Trophoblast cell (in vitro differentiated cells and primary cell): ENCODE data around the gene PTGES3L. TPM values are rescaled to one million over a fixed set of nuclear protein-coding genes. Genes with fewer than 3 reads are reported as not detected.

Experiments
- DNase-seq, 2 donors: peaks; one replicate each; pipeline ENCODE4 v3.0.0-alpha.2; 2016
- H2AFZ ChIP-seq: 2 replicates; pipeline ENCODE4 v1.6.1; 2013; ENCODE audit warnings: low read length, moderate library complexity, mild to moderate bottlenecking; ENCODE audit not compliant: insufficient read depth, poor library complexity
- H2AK5ac ChIP-seq: 2 replicates; pipeline ENCODE4 v1.6.1; 2013; ENCODE audit warnings: mild to moderate bottlenecking, low read length
- H2BK120ac ChIP-seq: 2 replicates; pipeline ENCODE4 v1.6.1; 2013; ENCODE audit warnings: low read length, mild to moderate bottlenecking, moderate library complexity; ENCODE audit not compliant: insufficient read depth, poor library complexity
- H2BK12ac ChIP-seq: 2 replicates; pipeline ENCODE4 v1.6.1; 2013; ENCODE audit warnings: mild to moderate bottlenecking, low read length, moderate library complexity
- H2BK5ac ChIP-seq: 2 replicates; pipeline ENCODE4 v1.6.1; 2013; ENCODE audit warnings: low read length, low read depth, moderate library complexity, mild to moderate bottlenecking; ENCODE audit not compliant: poor library complexity
- H3K14ac ChIP-seq: 2 replicates; pipeline ENCODE4 v1.6.1; 2013; ENCODE audit warnings: mild to moderate bottlenecking, low read length
- H3K18ac ChIP-seq: 2 replicates; pipeline ENCODE4 v1.6.1; 2013; ENCODE audit warnings: mild to moderate bottlenecking, low read length
- H3K23ac ChIP-seq: 2 replicates; pipeline ENCODE4 v1.6.1; 2013; ENCODE audit warnings: low read length
- H3K27ac ChIP-seq: 2 replicates; pipeline ENCODE4 v1.5.1; 2013; ENCODE audit warnings: low read depth, mild to moderate bottlenecking, inconsistent platforms, low read length, moderate library complexity
- H3K27me3 ChIP-seq: 2 replicates; pipeline ENCODE4 v1.6.1; 2013; ENCODE audit warnings: inconsistent platforms, mild to moderate bottlenecking, low read length, moderate library complexity; ENCODE audit not compliant: insufficient read depth
- H3K36me3 ChIP-seq, 2 experiments: 1 replicate in 1 of 2; 2 replicates in 1 of 2; pipeline ENCODE4 v1.6.1; 2013; ENCODE audit warnings: low read length in 2 of 2, mild to moderate bottlenecking in 2 of 2, moderate library complexity in 1 of 2; ENCODE audit not compliant: insufficient read depth in 2 of 2, control insufficient read depth in 1 of 2
- H3K4ac ChIP-seq: 2 replicates; pipeline ENCODE4 v1.6.1; 2013; ENCODE audit warnings: low read depth, mild to moderate bottlenecking, low read length, moderate library complexity
- H3K4me1 ChIP-seq, 2 experiments: 1 replicate in 1 of 2; 2 replicates in 1 of 2; pipeline ENCODE4 v1.6.1; 2013; ENCODE audit warnings: low read length in 2 of 2, mild to moderate bottlenecking in 2 of 2, moderate library complexity in 1 of 2; ENCODE audit not compliant: insufficient read depth in 2 of 2, control insufficient read depth in 1 of 2
- H3K4me2 ChIP-seq: 2 replicates; pipeline ENCODE4 v1.6.1; 2013; ENCODE audit warnings: inconsistent platforms, mild to moderate bottlenecking, low read length, moderate library complexity
- H3K4me3 ChIP-seq: 2 replicates; pipeline ENCODE4 v1.5.1; 2013; ENCODE audit warnings: mild to moderate bottlenecking, low read depth, low read length, inconsistent platforms
- H3K79me1 ChIP-seq: one replicate; pipeline ENCODE4 v1.6.1; 2013; ENCODE audit warnings: low read length
- H3K79me2 ChIP-seq: 2 replicates; pipeline ENCODE4 v1.6.1; 2013; ENCODE audit warnings: low read length, mild to moderate bottlenecking; ENCODE audit not compliant: control insufficient read depth, insufficient read depth, poor library complexity
- H3K9ac ChIP-seq: 2 replicates; pipeline ENCODE4 v1.6.1; 2013; ENCODE audit warnings: mild to moderate bottlenecking, low read length
- H3K9me3 ChIP-seq: 2 replicates; pipeline ENCODE4 v1.6.1; 2013; ENCODE audit warnings: low read depth, mild to moderate bottlenecking, control low read depth, inconsistent platforms, low read length; ENCODE audit not compliant: insufficient read depth
- H4K12ac ChIP-seq: 2 replicates; pipeline ENCODE4 v1.6.1; 2013; ENCODE audit warnings: low read depth, mild to moderate bottlenecking, low read length, moderate library complexity
- H4K8ac ChIP-seq: 2 replicates; pipeline ENCODE4 v1.6.1; 2013; ENCODE audit warnings: low read depth, mild to moderate bottlenecking, low read length, moderate library complexity
- H4K91ac ChIP-seq: one replicate; pipeline ENCODE4 v1.6.1; 2013; ENCODE audit warnings: low read depth, mild to moderate bottlenecking, low read length, moderate library complexity
- WGBS: extraction: QIAGEN DNeasy Blood & Tissue Kit; methylation state at CpG from one replicate; pipeline ENCODE4 v1.1.7; 2013; ENCODE audit warnings: missing lambda C conversion rate; ENCODE audit not compliant: insufficient read length, insufficient coverage; ENCODE audit errors: extremely low coverage; 5-methylcytosine and 5-hydroxymethylcytosine counted together
- polyA plus RNA-seq: library from polyadenylated mRNA; stranded (reverse); fragments of 200-250 nt; gene quantifications from 2 replicates; pipeline ENCODE4 v1.2.3, GENCODE V29; 2013

Gene PTGES3L
- 1.5 and 1.8 TPM in 2 replicates for polyA plus RNA-seq

DNA sequence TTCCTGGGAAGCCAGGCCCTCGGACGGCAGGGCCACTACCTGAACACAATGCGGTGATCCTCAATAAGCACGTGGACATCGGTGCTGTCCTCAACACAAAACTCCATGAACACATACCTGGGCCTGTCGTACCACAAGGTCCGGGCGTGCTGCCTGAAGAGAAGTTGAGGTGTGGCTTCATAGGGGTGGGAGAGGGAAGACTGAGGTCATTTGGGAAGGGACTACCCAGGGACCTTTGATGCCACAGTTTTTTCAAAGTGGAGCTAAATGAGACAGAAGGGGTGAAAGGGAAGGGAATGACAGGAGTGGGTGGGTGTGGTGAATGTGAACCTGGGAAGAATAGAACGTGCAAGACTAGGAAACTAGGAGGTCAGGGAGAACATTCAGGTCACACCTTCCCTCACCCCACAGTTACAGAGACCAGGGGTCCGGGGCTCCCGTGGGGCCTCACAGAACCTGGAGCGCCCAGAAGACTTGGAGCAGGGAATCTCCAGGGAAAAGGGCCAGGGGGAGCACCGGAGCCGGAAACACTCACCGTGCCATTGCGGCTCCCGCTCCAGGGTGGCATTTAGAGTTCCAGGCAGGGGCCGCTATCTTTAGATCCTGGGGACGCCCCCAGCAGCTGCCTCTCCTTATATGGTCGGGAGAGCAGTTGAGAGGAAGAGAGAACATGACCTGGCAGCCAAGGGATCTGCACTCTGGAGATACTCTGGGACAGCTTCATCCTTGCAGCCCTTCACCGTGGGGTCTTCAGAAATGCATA is at the start of gene PTGES3L:
Gene PTGES3L, minus strand, starts transcription at position 570 of the 763 bp plus-strand sequence. Its CDS starts 27 bp downstream, at position 543.
- Histone ChIP-seq H3K27me3 (no peaks in the 10 kb centered on the region), H2BK12ac (peak within 1 kb of the TSS; percentile 41), H2BK120ac (peak within 1 kb of the TSS; percentile 64), H3K79me2 (peaks cover 10% of the 10 kb centered on the region), H3K23ac (no peak within 1 kb of the TSS), H3K79me1 (peaks cover 9% of the 10 kb centered on the region), H4K8ac (peak within 1 kb of the TSS; percentile 94), H4K12ac (peak within 1 kb of the TSS; percentile 74), H3K9me3 (no peaks in the 10 kb centered on the region), H3K36me3 (no peaks in the 10 kb centered on the region), H3K14ac (peak within 1 kb of the TSS; percentile 83), H3K4me2 (peak within 1 kb of the TSS; percentile 76), H3K9ac (peak within 1 kb of the TSS; percentile 62), H3K4me1 (peaks cover 5 to 7% of the 10 kb centered on the region in 2 experiments), H2AK5ac (peak within 1 kb of the TSS; percentile 4), H3K18ac (peak within 1 kb of the TSS; percentile 71), H4K91ac (peak within 1 kb of the TSS; percentile 71), H3K4ac (peak within 1 kb of the TSS; percentile 47), H2BK5ac (peak within 1 kb of the TSS; percentile 42), H3K4me3 (peak within 1 kb of the TSS; percentile 85), H3K27ac (peak within 1 kb of the TSS; percentile 65), H2AFZ (peak within 1 kb of the TSS; percentile 87)
- peak; percentile 66 to 77 for DNase-seq
- WGBS: no CpG with 5 or more reads among the region's 21 CpGs

DNA sequence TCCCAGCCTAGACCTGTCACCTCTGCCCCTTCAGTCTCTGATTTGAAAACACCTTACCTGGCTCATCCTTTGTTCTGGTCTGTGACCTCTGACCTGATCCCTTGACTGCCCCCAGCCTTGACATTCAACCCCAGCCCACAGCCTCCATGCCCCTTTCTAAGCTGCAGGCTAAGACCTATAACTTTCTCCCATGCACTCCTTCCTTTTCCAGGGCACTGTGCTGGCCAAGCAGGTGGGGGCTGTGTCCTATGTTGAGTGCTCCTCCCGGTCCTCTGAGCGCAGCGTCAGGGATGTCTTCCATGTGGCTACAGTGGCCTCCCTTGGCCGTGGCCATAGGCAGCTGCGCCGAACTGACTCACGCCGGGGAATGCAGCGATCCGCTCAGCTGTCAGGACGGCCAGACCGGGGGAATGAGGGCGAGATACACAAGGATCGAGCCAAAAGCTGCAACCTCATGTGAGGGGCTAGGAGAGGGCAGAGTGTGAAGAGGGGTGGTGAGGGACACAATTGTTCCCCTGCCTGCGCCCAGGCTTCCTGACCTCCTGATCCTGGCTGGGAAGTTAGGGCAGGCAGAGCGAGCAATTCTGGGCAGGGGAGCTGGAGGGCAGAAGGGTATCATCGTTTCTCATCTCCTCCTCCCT is 48.5 kb upstream of the PTGES3L start:
- Histone ChIP-seq H3K27me3 (no peaks in the 10 kb centered on the region), H3K18ac (no peak overlapping the region), H3K27ac (no peak overlapping the region), H3K79me2 (no peaks in the 10 kb centered on the region), H2AK5ac (no peak overlapping the region), H4K12ac (no peak overlapping the region), H3K23ac (no peak overlapping the region), H3K4me2 (no peak overlapping the region), H3K79me1 (peaks cover 2% of the 10 kb centered on the region), H4K8ac (no peak overlapping the region), H2BK5ac (no peak overlapping the region), H3K4ac (no peak overlapping the region), H3K4me3 (no peak overlapping the region), H3K36me3 (no peaks in the 10 kb centered on the region), H2BK120ac (no peak overlapping the region), H2BK12ac (no peak overlapping the region), H2AFZ (no peak overlapping the region), H4K91ac (no peak overlapping the region), H3K9me3 (no peaks in the 10 kb centered on the region), H3K9ac (no peak overlapping the region), H3K14ac (no peak overlapping the region), H3K4me1 (peaks cover 0 to 6% of the 10 kb centered on the region in 2 experiments)
- WGBS: no CpG with 5 or more reads among the region's 17 CpGs
- DNase-seq: peak; percentile 83 to 88

GRCh38 chr17:43027091-43028032 is 47.5 kb upstream of the PTGES3L start:
- Histone ChIP-seq H3K4me3 (no peak overlapping the region), H4K8ac (no peak overlapping the region), H4K12ac (no peak overlapping the region), H3K36me3 (no peaks in the 10 kb centered on the region), H2BK120ac (no peak overlapping the region), H3K79me2 (no peaks in the 10 kb centered on the region), H2BK5ac (no peak overlapping the region), H3K18ac (no peak overlapping the region), H2AFZ (no peak overlapping the region), H3K9me3 (no peaks in the 10 kb centered on the region), H4K91ac (no peak overlapping the region), H3K4ac (no peak overlapping the region), H3K27me3 (no peaks in the 10 kb centered on the region), H3K14ac (no peak overlapping the region), H3K79me1 (peaks cover 2% of the 10 kb centered on the region), H2AK5ac (no peak overlapping the region), H2BK12ac (no peak overlapping the region), H3K27ac (no peak overlapping the region), H3K4me2 (no peak overlapping the region), H3K23ac (no peak overlapping the region), H3K9ac (no peak overlapping the region), H3K4me1 (peaks cover 0 to 6% of the 10 kb centered on the region in 2 experiments)
- WGBS: no CpG with 5 or more reads among the region's 9 CpGs
- no peak for DNase-seq

DNA sequence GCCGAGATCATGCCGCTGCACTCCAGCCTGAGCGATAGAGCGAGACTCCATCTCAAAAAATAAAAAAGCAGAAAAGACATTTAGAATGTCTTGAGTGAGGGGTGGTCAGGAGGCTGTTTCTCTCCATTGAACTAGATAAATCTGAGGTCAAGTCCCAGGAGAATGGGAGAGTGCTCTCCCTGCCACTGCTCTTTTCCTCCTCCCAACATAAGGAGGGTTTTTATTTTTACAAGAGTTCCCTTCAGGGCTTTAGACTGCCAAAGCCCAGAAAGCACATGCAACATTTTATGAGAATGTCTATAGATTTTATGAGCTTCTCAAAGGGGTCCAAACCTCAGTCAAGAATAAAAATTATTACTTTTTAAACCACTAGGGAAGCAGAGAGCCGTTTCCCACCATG is 46.7 kb upstream of the PTGES3L start:
- Histone ChIP-seq H3K23ac (no peak overlapping the region), H3K4me2 (no peak overlapping the region), H3K79me1 (peaks cover 7% of the 10 kb centered on the region), H2AFZ (no peak overlapping the region), H2BK120ac (no peak overlapping the region), H3K18ac (no peak overlapping the region), H4K12ac (no peak overlapping the region), H2AK5ac (no peak overlapping the region), H4K91ac (no peak overlapping the region), H2BK5ac (no peak overlapping the region), H3K9me3 (peaks cover 2% of the 10 kb centered on the region), H3K9ac (no peak overlapping the region), H3K14ac (no peak overlapping the region), H3K27me3 (no peaks in the 10 kb centered on the region), H3K79me2 (peaks cover 5% of the 10 kb centered on the region), H3K27ac (no peak overlapping the region), H3K36me3 (no peaks in the 10 kb centered on the region), H3K4me3 (no peak overlapping the region), H2BK12ac (no peak overlapping the region), H4K8ac (no peak overlapping the region), H3K4ac (no peak overlapping the region), H3K4me1 (peaks cover 0 to 6% of the 10 kb centered on the region in 2 experiments)
- no peak for DNase-seq
- WGBS: no CpG with 5 or more reads among the region's 5 CpGs
